GM23248 (cell line): Measurements from ENCODE around the gene HAVCR1. TPM values are rescaled to one million over a fixed set of nuclear protein-coding genes. Genes with fewer than 3 reads are reported as not detected.
A peak's percentile ranks its signal among the peaks of the same experiment; 100 is the strongest.

Experiments
- DNase-seq: peaks from one replicate; pipeline ENCODE4 v3.0.0-alpha.2; 2015
- H2AFZ ChIP-seq: fragments of 200-600 bp; sonication (generic); 2 replicates; pipeline ENCODE4 v1.6.1; 2016; ENCODE audit warnings: antibody characterized with exemption
- H3F3A ChIP-seq: fragments of 200-600 bp; sonication (generic); 2 replicates; pipeline ENCODE4 v1.6.1; 2016; ENCODE audit warnings: mild to moderate bottlenecking, antibody characterized with exemption, mixed run types; ENCODE audit not compliant: insufficient read depth
- H3K27ac ChIP-seq: fragments of 200-600 bp; sonication (generic); 2 replicates; pipeline ENCODE4 v1.5.1; 2016; ENCODE audit warnings: mild to moderate bottlenecking
- H3K27me3 ChIP-seq: fragments of 200-600 bp; sonication (generic); replicated peaks from 2 replicates; pipeline ENCODE4 v1.6.1; 2016; ENCODE audit warnings: mild to moderate bottlenecking; ENCODE audit not compliant: insufficient read depth
- H3K36me3 ChIP-seq: fragments of 200-600 bp; sonication (generic); 2 replicates; pipeline ENCODE4 v1.6.1; 2016; ENCODE audit warnings: low read depth, mild to moderate bottlenecking
- H3K4me1 ChIP-seq: fragments of 200-600 bp; sonication (generic); 2 replicates; pipeline ENCODE4 v1.6.1; 2016; ENCODE audit warnings: mild to moderate bottlenecking; ENCODE audit not compliant: insufficient read depth
- H3K4me2 ChIP-seq: fragments of 200-600 bp; sonication (generic); one replicate; pipeline ENCODE4 v1.6.1; 2016; ENCODE audit warnings: mild to moderate bottlenecking; ENCODE audit not compliant: unreplicated experiment
- H3K4me3 ChIP-seq: fragments of 200-600 bp; sonication (generic); 2 replicates; pipeline ENCODE4 v1.5.1; 2016; ENCODE audit warnings: mild to moderate bottlenecking
- H3K79me2 ChIP-seq: fragments of 200-600 bp; sonication (generic); 2 replicates; pipeline ENCODE4 v1.6.1; 2016; ENCODE audit warnings: mild to moderate bottlenecking; ENCODE audit not compliant: insufficient read depth
- H3K9ac ChIP-seq: fragments of 200-600 bp; sonication (generic); 2 replicates; pipeline ENCODE4 v1.6.1; 2016; ENCODE audit warnings: mild to moderate bottlenecking
- H3K9me2 ChIP-seq: fragments of 200-600 bp; sonication (generic); 2 replicates; pipeline ENCODE4 v1.6.1; 2016; ENCODE audit warnings: mixed run types, mild to moderate bottlenecking, moderate library complexity; ENCODE audit not compliant: insufficient read depth
- H3K9me3 ChIP-seq: fragments of 200-600 bp; sonication (generic); one replicate; pipeline ENCODE4 v1.6.1; 2017; ENCODE audit warnings: low read depth
- H4K20me1 ChIP-seq: fragments of 200-600 bp; sonication (generic); 2 replicates; pipeline ENCODE4 v1.6.0; 2016; ENCODE audit not compliant: insufficient read depth
- EZH2 ChIP-seq: fragments of 200-600 bp; sonication (generic); IDR thresholded peaks from 2 replicates; pipeline ENCODE4 v1.6.1; 2018; ENCODE audit warnings: antibody characterized with exemption, mild to moderate bottlenecking; ENCODE audit not compliant: insufficient read depth, poor library complexity, severe bottlenecking
- EZH2phosphoT487 ChIP-seq: fragments of 200-600 bp; sonication (generic); IDR thresholded peaks from 2 replicates; pipeline ENCODE4 v1.6.1; 2018; ENCODE audit warnings: antibody characterized with exemption, moderate library complexity, mild to moderate bottlenecking, low read depth; ENCODE audit not compliant: insufficient read depth
- WGBS, 2 experiments: methylation state at CpG; one replicate each; pipeline ENCODE4 v1.1.6; 2015 to 2017; ENCODE audit warnings: low lambda C conversion rate in 2 of 2, low coverage in 1 of 2; ENCODE audit errors: missing lambda C conversion rate in 2 of 2; 5-methylcytosine and 5-hydroxymethylcytosine counted together
- in situ Hi-C: fragments of 300-500 bp; cut with MboI; formaldehyde crosslinking; loops from 2 replicates; pipeline ENCODE4 v1.15.0; 2020
- polyA plus RNA-seq: library from polyadenylated mRNA; unstranded; fragments of >200 nt; fragmentation: Nextera tagmentation; extraction: Ambion mirVana; gene quantifications from 2 replicates; pipeline ENCODE4 v1.2.1, GENCODE V29; 2016
- total RNA-seq: library from RNA; depleted of rRNA; stranded (reverse); fragments of >200 nt; shearing (Covaris generic); gene quantifications from 2 replicates; pipeline ENCODE4 v1.2.3, GENCODE V29; 2014; rRNA removed

HAVCR1 gene
- total and polyA plus RNA-seq, 2 experiments from 2014 or later, result not detected

DNA sequence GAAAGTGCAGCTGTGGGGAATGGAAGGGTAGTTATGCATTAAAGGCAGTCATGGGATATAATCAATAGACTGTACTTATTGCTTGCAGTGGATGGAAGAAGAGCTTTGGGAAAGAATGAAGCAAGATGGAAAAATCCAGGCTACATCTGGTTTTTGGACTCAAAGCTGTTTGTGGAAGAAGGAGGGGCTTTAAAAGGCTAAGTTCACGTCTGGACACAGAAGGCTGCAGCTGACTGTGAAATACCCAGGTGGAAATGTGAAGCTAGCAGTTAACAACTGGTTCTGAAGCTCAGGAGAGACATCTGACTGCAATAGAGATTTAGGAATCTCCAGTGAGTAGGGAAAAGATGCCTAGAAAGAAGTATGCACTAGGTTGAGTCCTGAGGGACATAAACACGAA lies 52.7 kb downstream of the HAVCR1 start:
- TF ChIP-seq EZH2phosphoT487, result no peak
- no peak for TF ChIP-seq EZH2
- Histone ChIP-seq H3K9me3 (no peaks in the 10 kb centered on the region), H2AFZ (no peak overlapping the region), H3K9ac (no peak overlapping the region), H3K36me3 (no peaks in the 10 kb centered on the region), H3F3A (no peaks in the 10 kb centered on the region), H3K4me1 (no peaks in the 10 kb centered on the region), H3K27ac (no peak overlapping the region), H3K9me2 (no peaks in the 10 kb centered on the region), H4K20me1 (no peaks in the 10 kb centered on the region), H3K27me3 (no peaks in the 10 kb centered on the region), H3K4me2 (no peak overlapping the region), H3K79me2 (no peaks in the 10 kb centered on the region), H3K4me3 (no peak overlapping the region)
- WGBS, 2 experiments, result 3 to 17% methylated on average over 2 of the region's 2 CpGs
- DNase-seq, result no peak
- in situ Hi-C loops, result no loop called here

DNA sequence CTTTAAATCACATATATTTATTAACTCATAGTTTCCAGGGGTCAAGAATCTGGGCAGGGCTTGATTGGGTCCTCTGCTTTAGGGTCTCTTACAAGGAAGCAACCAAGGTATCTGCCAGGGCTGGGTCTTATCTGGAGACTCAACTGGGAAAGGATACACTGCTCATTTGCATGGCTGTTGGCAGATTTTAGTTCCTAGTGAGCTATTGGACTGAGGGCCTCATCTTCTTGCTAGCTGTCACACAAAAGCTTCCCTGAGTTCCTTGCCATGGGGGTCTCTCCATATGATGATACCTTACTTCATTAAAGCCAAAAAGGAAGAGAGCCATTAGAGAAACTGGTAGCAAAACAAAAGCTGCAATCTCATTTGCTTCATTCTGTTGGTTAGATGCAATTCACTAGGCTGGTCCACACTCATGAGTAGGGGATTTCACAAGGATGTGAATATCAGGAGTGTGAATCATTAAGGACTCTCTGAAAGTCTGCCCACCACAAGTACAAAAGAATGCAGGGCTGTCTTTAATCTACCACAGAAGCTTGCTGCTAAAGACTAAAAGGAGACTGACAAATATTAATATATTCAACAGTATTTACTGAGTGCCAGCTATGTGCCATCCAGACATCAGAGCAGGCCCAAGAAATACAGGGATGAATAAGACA lies 53.9 kb downstream of the HAVCR1 start:
- peak; percentile 71 for DNase-seq
- Histone ChIP-seq H3K9me2 (no peaks in the 10 kb centered on the region), H3K4me3 (no peak overlapping the region), H2AFZ (no peak overlapping the region), H3K36me3 (no peaks in the 10 kb centered on the region), H3K27ac (no peak overlapping the region), H3K4me2 (no peak overlapping the region), H3K9me3 (no peaks in the 10 kb centered on the region), H3K79me2 (no peaks in the 10 kb centered on the region), H3K27me3 (no peaks in the 10 kb centered on the region), H3F3A (no peaks in the 10 kb centered on the region), H3K9ac (no peak overlapping the region), H3K4me1 (no peaks in the 10 kb centered on the region), H4K20me1 (no peaks in the 10 kb centered on the region)
- in situ Hi-C loops, result no loop called here
- no peak for TF ChIP-seq EZH2phosphoT487
- no peak for TF ChIP-seq EZH2

GRCh38 chr5:156991714-156992113 lies 67.2 kb downstream of the HAVCR1 start:
- Histone ChIP-seq H3K9me2 (no peaks in the 10 kb centered on the region), H3K36me3 (no peaks in the 10 kb centered on the region), H3K4me1 (no peaks in the 10 kb centered on the region), H3K79me2 (no peaks in the 10 kb centered on the region), H3K27ac (no peak overlapping the region), H3K4me3 (no peak overlapping the region), H3F3A (no peaks in the 10 kb centered on the region), H3K9me3 (no peaks in the 10 kb centered on the region), H2AFZ (no peak overlapping the region), H4K20me1 (no peaks in the 10 kb centered on the region), H3K4me2 (no peak overlapping the region), H3K9ac (no peak overlapping the region), H3K27me3 (no peaks in the 10 kb centered on the region)
- WGBS, 2 experiments, result 24 to 34% methylated on average over 4 of the region's 4 CpGs
- TF ChIP-seq EZH2phosphoT487 (no peak), EZH2 (no peak)
- DNase-seq, result no peak
- in situ Hi-C loops, result no loop called here

DNA sequence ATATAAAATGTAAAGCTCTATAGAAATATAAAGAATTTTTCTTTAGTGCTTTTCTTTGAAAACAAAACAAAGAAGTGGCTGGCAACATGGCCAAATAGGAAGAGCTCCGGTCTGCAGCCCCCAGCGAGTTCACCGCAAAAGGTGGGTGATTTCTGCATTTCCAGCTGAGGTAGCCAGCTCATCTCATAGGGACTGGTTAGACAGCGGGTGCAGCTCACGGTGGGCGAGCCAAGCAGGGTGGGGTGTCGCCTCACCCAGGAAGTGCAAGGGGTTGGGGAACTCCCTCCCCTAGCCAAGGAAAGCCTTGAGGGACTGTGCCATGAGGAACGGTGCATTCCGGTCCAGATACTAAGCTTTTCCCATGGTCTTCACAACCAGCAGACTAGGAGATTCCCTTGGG lies 74.9 kb downstream of the HAVCR1 start:
- Histone ChIP-seq H3K9me2 (no peaks in the 10 kb centered on the region), H3K36me3 (no peaks in the 10 kb centered on the region), H2AFZ (no peak overlapping the region), H4K20me1 (no peaks in the 10 kb centered on the region), H3K9ac (no peak overlapping the region), H3K27ac (no peak overlapping the region), H3K4me2 (no peak overlapping the region), H3K4me3 (no peak overlapping the region), H3K27me3 (no peaks in the 10 kb centered on the region), H3F3A (no peaks in the 10 kb centered on the region), H3K9me3 (no peaks in the 10 kb centered on the region), H3K79me2 (no peaks in the 10 kb centered on the region), H3K4me1 (no peaks in the 10 kb centered on the region)
- WGBS, 2 experiments, result 50 to 61% methylated on average over 9 of the region's 9 CpGs
- no peak for DNase-seq
- in situ Hi-C loops, result no loop called here
- TF ChIP-seq EZH2phosphoT487 (no peak), EZH2 (no peak)

DNA sequence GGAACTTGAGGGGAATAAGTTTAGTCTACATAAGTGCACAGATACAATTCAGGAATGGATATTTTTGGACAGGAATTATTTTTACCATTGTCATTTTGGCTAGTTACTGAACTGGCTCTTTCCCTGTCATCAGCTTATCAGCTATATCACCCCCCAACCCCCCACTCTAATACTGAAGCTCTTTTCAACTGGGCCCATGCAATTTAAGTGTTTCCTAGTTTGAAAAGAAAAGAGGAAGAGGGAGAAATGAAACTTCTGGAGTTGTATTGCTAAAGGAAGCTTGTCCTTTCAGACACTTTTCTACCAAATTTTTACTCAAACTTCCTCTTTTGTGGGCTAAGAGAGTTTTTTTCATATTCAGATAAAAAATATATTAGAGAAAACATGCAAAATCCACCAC lies 77.4 kb downstream of the HAVCR1 start:
- in situ Hi-C loops, result no loop called here

More for the DNA sequence above, 77.4 kb downstream of the HAVCR1 start:
- H3K4me3 ChIP-seq, result no peak overlapping the region
- no peaks in the 10 kb centered on the region for H3K27me3 ChIP-seq
- no peaks in the 10 kb centered on the region for H3K4me1 ChIP-seq
- no peaks in the 10 kb centered on the region for H3F3A ChIP-seq
- no peaks in the 10 kb centered on the region for H3K9me2 ChIP-seq
- TF ChIP-seq EZH2 (no peak), EZH2phosphoT487 (no peak)
- H2AFZ ChIP-seq, result no peak overlapping the region
- H3K9me3 ChIP-seq, result no peaks in the 10 kb centered on the region
- no peak overlapping the region for H3K27ac ChIP-seq
- no peaks in the 10 kb centered on the region for H3K36me3 ChIP-seq
- no peak overlapping the region for H3K4me2 ChIP-seq
- H4K20me1 ChIP-seq, result no peaks in the 10 kb centered on the region
- H3K9ac ChIP-seq, result no peak overlapping the region
- H3K79me2 ChIP-seq, result no peaks in the 10 kb centered on the region
- DNase-seq, result no peak

Other genes with a start within 250 kb of the HAVCR1 start
- 0.11 TPM in 1 of 2 replicates, not detected in the other for gene PPP1R2B, start 208.8 kb downstream of the HAVCR1 start, total RNA-seq
- gene PPP1R2B, start 208.8 kb downstream of the HAVCR1 start, polyA plus RNA-seq, result 0.10 TPM in 1 of 2 replicates, not detected in the other
- not detected in 2 replicates for gene TIMD4, start 95.9 kb downstream of the HAVCR1 start, total RNA-seq
- gene TIMD4, start 95.9 kb downstream of the HAVCR1 start, polyA plus RNA-seq, result not detected in 2 replicates
- not detected in 2 replicates for gene HAVCR2, start 49.9 kb upstream of the HAVCR1 start, total RNA-seq
- not detected in 2 replicates for gene HAVCR2, start 49.9 kb upstream of the HAVCR1 start, polyA plus RNA-seq
- gene MED7, start 83.7 kb upstream of the HAVCR1 start, total RNA-seq, result 8.0 and 15.8 TPM in 2 replicates
- 21.2 and 22.2 TPM in 2 replicates for gene MED7, start 83.7 kb upstream of the HAVCR1 start, polyA plus RNA-seq
- not detected in 2 replicates for gene GARIN3, start 107.1 kb upstream of the HAVCR1 start, total RNA-seq
- not detected in 2 replicates for gene GARIN3, start 107.1 kb upstream of the HAVCR1 start, polyA plus RNA-seq
- 0.11 TPM in 1 of 2 replicates, not detected in the other for gene ITK, start 121.7 kb upstream of the HAVCR1 start, total RNA-seq
- gene ITK, start 121.7 kb upstream of the HAVCR1 start, polyA plus RNA-seq, result 0.04 TPM in 1 of 2 replicates, not detected in the other
- 1.8 and 5.9 TPM in 2 replicates for gene CYFIP2, start 207.0 kb upstream of the HAVCR1 start, total RNA-seq
- gene CYFIP2, start 207.0 kb upstream of the HAVCR1 start, polyA plus RNA-seq, result 2.2 and 3.0 TPM in 2 replicates